HEK293T (cell line): ENCODE data around the gene CXCL10.

Experiments
- CTCF ChIA-PET: fragments of 350-600 bp; formaldehyde crosslinking; extraction: SDS; loops from one replicate; lab custom pipeline; 2021; ENCODE audit warnings: antibody characterized with exemption, inconsistent platforms; lab: Yijun Ruan, JAX
- POLR2A ChIA-PET: fragments of 350-600 bp; formaldehyde crosslinking; extraction: SDS; loops from one replicate; lab custom pipeline; 2020; ENCODE audit warnings: antibody characterized with exemption, inconsistent platforms; lab: Yijun Ruan, JAX
- DNase-seq: peaks from one replicate; pipeline ENCODE4 v3.0.0; 2012; ENCODE audit warnings: mixed read lengths; ENCODE audit errors: extremely low spot score
- ARNT ChIP-seq: fragments of 450-650 bp; IDR thresholded peaks from 2 replicates; pipeline ENCODE4 v1.6.1; 2017; ENCODE audit warnings: mild to moderate bottlenecking
- BHLHE40 ChIP-seq: fragments of 450-650 bp; IDR thresholded peaks from 2 replicates; pipeline ENCODE4 v1.6.1; 2016; ENCODE audit warnings: mild to moderate bottlenecking, moderate library complexity, borderline replicate concordance
- CTBP1 ChIP-seq: fragments of 450-650 bp; IDR thresholded peaks from 2 replicates; pipeline ENCODE4 v1.6.1; 2016; ENCODE audit warnings: borderline replicate concordance
- ELF4 ChIP-seq: fragments of 450-650 bp; IDR thresholded peaks from 2 replicates; pipeline ENCODE4 v1.6.1; 2017; ENCODE audit warnings: antibody characterized with exemption
- FOXA1 ChIP-seq: fragments of 450-650 bp; IDR thresholded peaks from 2 replicates; pipeline ENCODE4 v1.6.1; 2016; ENCODE audit warnings: mild to moderate bottlenecking
- FOXK2 ChIP-seq: fragments of 450-650 bp; IDR thresholded peaks from 2 replicates; pipeline ENCODE4 v1.6.1; 2016; ENCODE audit warnings: mild to moderate bottlenecking
- FOXM1 ChIP-seq: fragments of 450-650 bp; IDR thresholded peaks from 2 replicates; pipeline ENCODE4 v1.6.1; 2017; ENCODE audit warnings: mild to moderate bottlenecking, borderline replicate concordance
- HDGF ChIP-seq: fragments of 450-650 bp; IDR thresholded peaks from 2 replicates; pipeline ENCODE4 v1.6.1; 2017; ENCODE audit warnings: antibody characterized with exemption, borderline replicate concordance
- L3MBTL2 ChIP-seq: fragments of 450-650 bp; conservative IDR thresholded peaks from 2 replicates; pipeline ENCODE4 v1.6.1; 2016; ENCODE audit warnings: mild to moderate bottlenecking
- LEF1 ChIP-seq: fragments of 450-650 bp; IDR thresholded peaks from 2 replicates; pipeline ENCODE4 v1.6.1; 2017; ENCODE audit warnings: mild to moderate bottlenecking, borderline replicate concordance
- NFRKB ChIP-seq: fragments of 450-650 bp; IDR thresholded peaks from 2 replicates; pipeline ENCODE4 v1.6.1; 2016; ENCODE audit warnings: mild to moderate bottlenecking, moderate library complexity
- PKNOX1 ChIP-seq: fragments of 450-650 bp; IDR thresholded peaks from 2 replicates; pipeline ENCODE4 v1.6.1; 2016
- SP1 ChIP-seq: fragments of 450-650 bp; IDR thresholded peaks from 2 replicates; pipeline ENCODE4 v1.6.1; 2017
- SUZ12 ChIP-seq: fragments of 450-650 bp; IDR thresholded peaks from 2 replicates; pipeline ENCODE4 v1.6.1; 2016; ENCODE audit warnings: mild to moderate bottlenecking
- TARDBP ChIP-seq: fragments of 450-650 bp; IDR thresholded peaks from 2 replicates; pipeline ENCODE4 v1.6.1; 2016
- ZNF384 ChIP-seq: fragments of 450-650 bp; IDR thresholded peaks from 2 replicates; pipeline ENCODE4 v1.6.1; 2016

The CXCL10 gene

GRCh38 chr4:76061421-76061820 is 38.1 kb upstream of the CXCL10 start:
- CTCF ChIA-PET = no interaction called here

GRCh38 chr4:76060506-76060905 is 37.2 kb upstream of the CXCL10 start:
- ChIA-PET POLR2A (no interaction called here), CTCF (no interaction called here)
- TF ChIP-seq L3MBTL2 (no peak), LEF1 (no peak), BHLHE40 (no peak), ARNT (no peak), ELF4 (no peak), FOXM1 (no peak), TARDBP (no peak), CTBP1 (no peak), ZNF384 (no peak), PKNOX1 (no peak), HDGF (no peak), NFRKB (no peak), SUZ12 (no peak), FOXA1 (no peak)
- no peak for DNase-seq

More at GRCh38 chr4:76061421-76061820, 38.1 kb upstream of the CXCL10 start:
- TF ChIP-seq SP1 = no peak
- no peak for TF ChIP-seq HDGF
- no peak for TF ChIP-seq BHLHE40
- TF ChIP-seq TARDBP = no peak
- TF ChIP-seq ARNT = no peak
- TF ChIP-seq NFRKB = no peak
- no peak for TF ChIP-seq CTBP1
- TF ChIP-seq FOXK2 = no peak
- no peak for TF ChIP-seq PKNOX1
- no peak for TF ChIP-seq LEF1
- TF ChIP-seq ZNF384 = no peak
- no peak for TF ChIP-seq SUZ12
- TF ChIP-seq ELF4 = no peak
- no peak for DNase-seq
- POLR2A ChIA-PET = interaction anchor here (0.9 to 1.2 kb wide), 3 partner anchors 8 to 70 kb away, joined by 3 read pairs; partner anchors contain the start of gene SDAD1

- POLR2A ChIA-PET = no interaction called here
- no peak for TF ChIP-seq LEF1
- TF ChIP-seq PKNOX1 = no peak
- no peak for TF ChIP-seq CTBP1
- no peak for TF ChIP-seq NFRKB
- TF ChIP-seq FOXA1 = no peak
- no peak for TF ChIP-seq ARNT
- TF ChIP-seq BHLHE40 = no peak
- no peak for TF ChIP-seq ELF4
- no peak for TF ChIP-seq HDGF
- TF ChIP-seq FOXK2 = no peak
- TF ChIP-seq FOXM1 = no peak
- no peak for TF ChIP-seq SUZ12
- DNase-seq = no peak
- CTCF ChIA-PET = no interaction called here
Observed at GRCh38 chr4:76059750-76060149, 36.5 kb upstream of the CXCL10 start.

GRCh38 chr4:76058888-76059426 is 35.7 kb upstream of the CXCL10 start:
- no peak for TF ChIP-seq FOXM1
- peak; percentile 59 for TF ChIP-seq PKNOX1
- POLR2A ChIA-PET = no interaction called here
- DNase-seq = no peak
- CTCF ChIA-PET = interaction anchor here (0.6 kb wide), 1 partner anchor 66 kb away, joined by 3 read pairs; no protein-coding TSS in a partner anchor

- ChIA-PET POLR2A (no interaction called here), CTCF (interaction anchor here (0.6 kb wide), 1 partner anchor 66 kb away, joined by 3 read pairs; no protein-coding TSS in a partner anchor)
- no peak for TF ChIP-seq FOXM1
- TF ChIP-seq ZNF384 = no peak
- TF ChIP-seq L3MBTL2 = no peak
- TF ChIP-seq ELF4 = no peak
- TF ChIP-seq FOXA1 = no peak
- no peak for TF ChIP-seq SUZ12
- TF ChIP-seq LEF1 = no peak
- TF ChIP-seq BHLHE40 = no peak
- no peak for TF ChIP-seq HDGF
- no peak for TF ChIP-seq NFRKB
- TF ChIP-seq FOXK2 = no peak
- no peak for TF ChIP-seq TARDBP
- no peak for TF ChIP-seq SP1
- TF ChIP-seq CTBP1 = no peak
- TF ChIP-seq PKNOX1 = no peak
- TF ChIP-seq ARNT = no peak
- DNase-seq = no peak
Observed at GRCh38 chr4:76058302-76058701, 35.0 kb upstream of the CXCL10 start.
